Fibroblast of skin of left biceps (primary cell): ENCODE measurements around the gene SETD1A.
"Not testable (repeated sequence)": the region's sequence is repeated elsewhere in the genome, so short reads cannot be mapped to it uniquely, and the experiment has no call there.

Source experiments
- DNase-seq, 2 experiments: peaks; one replicate each; pipeline ENCODE4 v3.0.0-alpha.2; 2013; ENCODE audit warnings: low read depth in 2 of 2

The SETD1A gene

DNA sequence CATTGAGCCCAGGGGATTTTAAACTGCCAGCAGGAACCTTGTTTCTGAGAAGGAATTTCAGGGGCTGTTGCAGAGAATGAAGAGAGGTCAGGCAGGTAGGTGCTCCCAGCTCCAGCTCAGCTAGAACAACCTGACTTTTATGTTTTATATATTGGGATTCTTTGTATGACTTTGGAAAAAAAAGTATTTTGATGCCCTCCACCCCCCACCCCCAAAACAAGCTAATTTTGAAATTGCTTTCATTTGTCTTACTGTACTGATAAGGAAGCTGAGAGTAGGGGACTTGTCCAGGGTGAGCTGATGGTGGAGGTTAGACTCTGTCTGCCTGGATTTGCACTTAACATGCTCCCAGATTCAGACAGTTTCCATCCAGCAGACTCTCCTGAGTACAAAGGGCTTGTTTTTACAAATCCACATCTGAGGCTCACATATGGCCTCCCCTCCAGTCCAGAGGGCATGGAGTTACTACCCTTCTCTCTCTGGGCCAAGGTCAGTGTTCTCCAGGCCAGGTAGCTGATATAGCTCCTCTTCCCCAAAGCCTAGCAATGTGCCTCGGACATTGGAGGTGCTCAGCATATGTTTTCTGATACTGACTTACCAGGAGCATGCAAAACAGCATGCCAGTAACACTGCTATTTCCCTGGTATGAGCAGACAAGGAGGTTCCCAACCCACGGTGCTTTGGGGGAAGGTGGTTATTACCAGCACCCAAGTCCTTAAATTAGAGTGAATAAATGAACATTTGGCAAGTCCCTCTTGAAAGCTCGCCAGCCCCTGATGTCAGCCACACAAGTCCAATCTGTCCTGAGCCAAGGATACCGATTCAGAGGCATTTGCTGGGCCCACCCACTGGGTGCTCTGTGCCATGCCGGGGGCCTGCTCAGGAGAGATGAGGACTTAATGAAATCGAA is 41.6 kb downstream of the SETD1A start:
- DNase-seq: no peak

DNA sequence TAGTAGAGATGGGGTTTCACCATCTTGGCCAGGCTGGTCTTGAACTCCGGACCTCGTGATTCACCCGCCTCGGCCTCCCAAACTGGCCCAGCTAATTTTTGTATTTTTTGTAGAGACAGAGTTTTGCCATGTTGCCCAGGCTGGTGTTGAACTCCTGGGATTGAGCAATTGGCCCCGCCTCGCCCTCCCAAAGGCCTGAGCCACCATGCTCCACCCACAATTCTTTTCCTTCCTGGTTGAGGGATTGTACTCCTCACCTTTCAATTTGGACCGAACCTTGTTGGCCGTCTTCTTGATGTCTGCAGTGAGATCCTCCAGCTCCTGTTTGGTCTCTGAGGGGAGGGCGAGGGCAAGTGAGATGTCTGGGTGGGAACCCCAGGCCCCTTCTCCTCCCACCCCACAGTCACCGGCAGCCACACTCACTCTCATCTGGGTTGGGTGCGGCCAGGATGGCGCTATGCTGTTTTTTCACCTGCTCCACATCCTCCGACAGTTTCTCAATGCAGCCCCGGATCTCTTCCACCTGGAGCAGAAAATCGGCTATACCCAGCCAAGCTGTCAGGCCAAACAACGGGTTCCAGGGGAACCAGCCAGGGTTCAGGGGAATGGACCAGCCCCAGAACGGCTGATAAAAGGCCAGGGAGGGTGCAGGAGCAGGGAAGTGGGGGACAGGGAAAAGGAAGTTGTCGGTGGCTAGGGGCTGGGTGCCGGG is 43.3 kb downstream of the SETD1A start:
- no peak for DNase-seq

GRCh38 chr16:31001507-31002249 is 44.1 kb downstream of the SETD1A start:
- no peak for DNase-seq

DNA sequence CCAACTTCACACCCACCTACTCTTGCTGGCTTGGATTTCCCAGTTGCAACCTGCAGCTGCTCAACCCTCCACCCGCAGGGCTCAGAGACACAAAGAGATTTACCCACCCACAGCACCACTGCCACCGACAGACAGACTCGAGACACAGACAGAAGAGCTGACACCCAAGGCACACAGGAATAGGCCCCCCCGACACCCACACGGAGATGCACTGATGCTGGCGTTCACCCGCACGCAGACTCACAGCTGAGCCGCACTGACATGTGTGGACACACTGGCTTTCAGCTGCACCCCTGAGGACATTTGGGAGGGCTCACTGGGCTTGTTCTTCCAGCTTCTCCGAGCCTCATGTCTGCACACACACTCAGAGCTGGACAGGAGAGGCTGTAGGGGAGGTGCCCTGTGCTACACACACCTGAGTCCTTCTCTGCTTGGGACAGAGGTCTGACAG is 44.7 kb downstream of the SETD1A start:
- DNase-seq: no peak

GRCh38 chr16:31002862-31003341 is 45.3 kb downstream of the SETD1A start:
- DNase-seq: no peak

DNA sequence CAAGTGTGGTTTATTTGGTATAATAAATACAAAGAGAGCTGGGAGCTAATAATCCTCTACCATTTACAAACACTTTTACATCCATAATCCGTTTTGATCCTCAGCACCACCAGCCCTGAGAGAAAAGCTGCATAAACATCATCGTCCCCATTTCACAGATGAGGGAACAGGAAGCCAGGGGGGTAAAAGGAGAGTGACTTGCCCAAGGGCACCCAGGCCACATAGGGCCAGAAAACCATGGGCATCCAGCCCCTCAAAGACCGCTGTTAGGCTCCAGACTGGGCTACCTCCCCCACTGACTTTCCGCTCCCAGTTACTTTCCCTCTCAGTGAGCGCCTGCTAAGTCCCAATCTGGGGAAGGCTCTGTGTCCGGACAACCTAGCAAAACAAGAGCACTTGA is 46.2 kb downstream of the SETD1A start:
- DNase-seq: no peak

DNA sequence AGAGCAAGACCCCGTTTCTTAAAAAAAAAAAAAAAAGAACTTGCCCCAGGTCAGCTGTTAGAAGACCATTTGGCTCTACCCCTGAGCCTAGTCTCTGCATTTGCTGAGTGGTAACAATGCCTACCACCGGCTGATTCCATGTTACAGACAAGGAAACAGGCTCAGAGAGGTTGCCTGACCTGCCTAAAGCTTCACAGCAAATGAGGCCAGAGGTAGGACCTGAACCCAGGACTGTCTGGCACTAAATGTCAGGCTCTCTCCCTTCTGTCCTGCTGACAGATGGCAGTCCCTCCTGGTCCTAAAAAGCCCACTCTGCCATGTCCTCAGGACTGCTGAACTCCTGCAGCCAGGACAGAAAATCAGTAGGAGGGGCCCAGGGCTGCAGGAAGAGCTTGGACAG is 47.1 kb downstream of the SETD1A start:
- DNase-seq: no peak

GRCh38 chr16:31005350-31006085 is 48.0 kb downstream of the SETD1A start:
- DNase-seq: no peak

- DNase-seq: no peak
These were observed 48.5 kb downstream of the SETD1A start for GRCh38 chr16:31006086-31006385.

DNA sequence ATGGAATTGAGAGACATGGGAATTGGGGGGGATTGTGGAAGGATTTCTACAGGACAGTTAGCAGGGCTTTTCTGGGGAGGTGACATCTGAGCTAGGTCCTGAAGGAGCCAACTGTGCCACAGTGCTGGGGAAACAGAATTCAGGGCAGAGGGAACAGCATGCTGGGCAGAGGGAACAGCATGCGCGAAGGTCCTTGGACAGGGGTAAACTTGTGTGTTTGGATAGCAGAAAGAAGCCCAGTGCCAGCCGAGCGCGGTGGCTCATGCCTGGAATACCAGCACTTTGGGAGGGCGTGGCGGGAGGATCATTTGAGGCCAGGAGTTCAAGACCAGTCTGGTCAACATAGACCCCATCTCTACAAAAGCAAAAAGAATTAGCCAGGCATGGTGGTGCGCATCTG is 49.0 kb downstream of the SETD1A start:
- no peak for DNase-seq

DNA sequence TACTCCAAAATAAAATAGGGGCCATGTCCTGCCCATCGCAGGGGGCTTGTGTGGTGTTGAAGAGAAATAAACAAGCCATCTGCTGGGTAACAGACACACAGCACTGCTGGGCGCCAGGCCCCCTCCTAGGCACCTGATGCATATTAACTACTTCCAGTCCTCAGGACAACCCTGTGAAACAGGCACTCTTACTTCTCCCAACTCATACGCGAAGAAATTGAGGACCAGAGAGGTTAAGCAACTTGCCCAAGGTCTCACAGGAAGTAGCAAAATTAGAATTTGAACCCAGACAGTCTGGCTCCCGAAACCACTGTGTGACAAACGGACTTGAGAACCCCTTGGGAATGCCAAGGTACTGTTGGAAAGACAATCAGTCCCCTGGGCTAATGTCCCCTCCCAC is 50.1 kb downstream of the SETD1A start:
- DNase-seq: no peak

DNA sequence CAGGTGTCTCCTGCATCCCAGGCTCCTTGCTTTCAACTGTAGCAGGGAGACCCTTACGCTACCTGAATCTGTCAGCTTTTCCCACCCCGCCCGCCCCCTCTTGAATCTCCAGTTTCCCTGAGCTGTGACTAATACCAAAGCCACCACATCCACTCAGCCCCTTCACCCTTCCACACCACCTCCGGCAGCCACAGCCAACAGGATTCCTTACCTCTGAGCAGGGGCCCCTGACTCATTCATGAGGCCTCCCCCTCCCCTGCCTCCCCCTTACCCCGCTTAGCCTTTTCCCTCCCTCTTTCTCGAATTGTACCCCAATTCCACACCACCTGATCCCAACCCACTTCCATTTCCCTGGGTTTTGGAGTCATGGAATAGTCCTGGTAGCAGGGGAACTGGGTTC is 50.6 kb downstream of the SETD1A start:
- DNase-seq: no peak

GRCh38 chr16:31008551-31008950 is 51.0 kb downstream of the SETD1A start:
- DNase-seq: no peak

DNA sequence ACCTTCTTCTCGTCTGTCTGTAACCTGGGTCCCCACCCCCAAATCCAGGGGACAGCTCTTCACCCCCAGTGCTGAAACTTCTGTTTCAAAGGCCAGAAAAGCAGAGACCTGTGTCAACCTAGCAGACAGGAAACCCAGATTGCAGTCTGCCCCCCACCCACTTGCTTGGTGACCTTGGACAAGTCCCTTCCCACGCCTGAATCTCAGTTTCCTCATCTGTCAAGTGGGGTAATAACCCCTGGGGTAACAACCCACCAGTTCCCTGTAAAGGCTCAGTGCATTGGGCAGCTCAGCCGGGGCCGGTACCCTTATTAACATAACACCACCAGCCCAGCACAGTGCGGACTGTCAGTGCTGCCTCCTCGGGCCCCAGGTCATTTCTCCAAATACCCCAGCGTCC is 51.6 kb downstream of the SETD1A start:
- no peak for DNase-seq

- no peak for DNase-seq
These were observed 52.5 kb downstream of the SETD1A start for GRCh38 chr16:31009894-31010584.

DNA sequence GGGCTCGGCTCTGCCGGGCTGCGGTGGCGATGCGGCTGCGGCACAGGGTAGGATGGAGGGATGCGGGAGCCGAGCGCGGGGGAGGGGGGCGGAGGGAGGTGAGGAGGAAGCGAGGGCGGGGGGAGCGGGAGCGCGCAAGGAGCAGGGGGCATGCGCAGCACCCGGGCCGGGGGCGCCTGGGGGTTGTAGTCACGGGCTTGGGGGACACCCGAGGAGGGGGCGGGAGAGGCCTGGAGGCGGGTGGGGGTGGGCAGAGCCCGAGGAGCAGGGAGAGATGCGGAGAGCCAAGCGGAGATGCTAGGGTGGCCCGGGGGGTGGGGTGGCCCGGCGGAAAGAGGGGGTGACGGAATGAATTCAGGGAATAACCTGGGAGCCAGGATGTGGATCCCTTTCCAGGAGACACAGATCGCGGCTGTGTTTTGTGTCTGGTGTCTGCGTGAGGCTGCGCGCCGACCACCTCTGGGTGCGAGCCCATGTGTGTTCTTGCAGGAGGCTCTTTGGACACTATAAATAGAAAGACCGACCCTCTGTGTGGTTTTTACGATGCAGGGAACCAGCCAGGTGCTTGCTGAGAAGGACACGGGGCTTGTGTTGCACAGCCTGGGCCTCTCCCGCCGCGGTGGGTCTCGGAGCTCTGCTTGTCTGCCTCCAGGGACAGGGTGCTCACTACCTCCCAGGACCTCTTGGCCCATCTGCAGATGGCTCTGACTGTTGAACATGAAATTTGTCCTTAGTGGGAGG is 53.2 kb downstream of the SETD1A start, which contains the start of gene STX1B:
TSS of gene STX1B (minus strand) at position 54 of the 741 bp plus-strand sequence. CDS start 242 bp downstream, outside the sequence.
- no peak for DNase-seq

- DNase-seq: not testable (repeated sequence)
These were observed 54.3 kb downstream of the SETD1A start for GRCh38 chr16:31011815-31012214.

- DNase-seq: not testable (repeated sequence)
These were observed 55.7 kb downstream of the SETD1A start for GRCh38 chr16:31013292-31013691.

- DNase-seq: no peak
These were observed 58.5 kb downstream of the SETD1A start for GRCh38 chr16:31016018-31016417.

GRCh38 chr16:31017756-31018155 is 60.2 kb downstream of the SETD1A start:
- DNase-seq: not testable (repeated sequence)
